Right lobe of liver (tissue), 6 donors: Measurements from ENCODE around the gene MOXD1. TPM values are rescaled to one million over a fixed set of nuclear protein-coding genes. Genes with fewer than 3 reads are reported as not detected.
"Not testable (repeated sequence)": the region's sequence is repeated elsewhere in the genome, so short reads cannot be mapped to it uniquely, and the experiment has no call there.

Experiments used
- ATAC-seq, 4 donors: fragments of 200-7000 bp; cut with Tn5 transposase; one replicate each; pipeline ENCODE4 v1.9.1; 2020; ENCODE audit warnings: mild to moderate bottlenecking in 4 of 4, moderate library complexity in 4 of 4
- DNase-seq, 3 donors: peaks; one replicate each; pipeline ENCODE4 v3.0.0-alpha.2; 2020
- H3K27ac ChIP-seq, 3 donors: fragments of 200-600 bp; one replicate each; pipeline ENCODE4 v1.8.0; 2022
- H3K27me3 ChIP-seq, 2 donors: fragments of 200-600 bp; one replicate each; pipeline ENCODE4 v1.8.0; 2022
- H3K36me3 ChIP-seq, 4 donors: fragments of 200-600 bp; sonication (generic) in 1 of 4; one replicate each; pipeline versions ENCODE4 v1.5.1 to v1.8.0; 2017 to 2022; ENCODE audit warnings: control low read depth in 1 of 4
- H3K4me1 ChIP-seq, 4 donors: fragments of 200-600 bp; sonication (generic) in 1 of 4; one replicate each; pipeline versions ENCODE4 v1.5.1 to v1.8.0; 2017 to 2022; ENCODE audit warnings: control low read depth in 1 of 4
- H3K4me3 ChIP-seq, 3 donors: fragments of 200-600 bp; one replicate each; pipeline ENCODE4 v1.8.0; 2022
- H3K9me3 ChIP-seq, 4 donors: fragments of 200-600 bp; sonication (generic) in 1 of 4; one replicate each; pipeline versions ENCODE4 v1.5.1 to v1.8.0; 2017 to 2022; ENCODE audit warnings: control low read depth in 1 of 4
- POLR2A ChIP-seq: fragments of 450-650 bp; IDR thresholded peaks from one replicate; pipeline ENCODE4 v1.6.1; 2017; ENCODE audit warnings: antibody characterized with exemption, mild to moderate bottlenecking
- WGBS: methylation state at CpG from one replicate; pipeline ENCODE4 v1.1.6; 2018; ENCODE audit warnings: low coverage, low lambda C conversion rate; ENCODE audit not compliant: insufficient coverage; ENCODE audit errors: missing lambda C conversion rate; 5-methylcytosine and 5-hydroxymethylcytosine counted together
- intact Hi-C, 2 donors: fragments of 100-400 bp; cut with DNase I; formaldehyde crosslinking; loops; one replicate each; pipeline versions ENCODE4 v1.11.2 to v1.14.1; 2022
- total RNA-seq, 6 experiments: library from RNA; depleted of rRNA in 2 of 6; stranded (reverse); fragments of >200 nt in 2 of 6; fragmentation: NEBNext Ultra II Directional in 3 of 6; extraction: Animal tissue kit (Norgen Biotek cat#: 25700) in 3 of 6; gene quantifications; one replicate each; pipeline versions ENCODE4 v1.1.0 to v1.2.4, GENCODE V29; 2016 to 2023
- TF ChIP-seq, protein P1 (sequence below), 4 donors: fragments of 200-600 bp in 3 of 4; fragments of 450-650 bp in 1 of 4; IDR thresholded peaks; one replicate each; pipeline versions ENCODE4 v1.5.1 to v1.8.0; 2016 to 2022; ENCODE audit warnings: antibody characterized with exemption in 4 of 4, mild to moderate bottlenecking in 2 of 4
- donor health status: DM: no; HTN: yes; CAD: no.
- donor health status: DM: no; HTN: no; CAD: no.
- donor health status: DM: no; HTN: no; CAD: no.
- donor health status: DM: no; HTN: yes; CAD: no.
- donor health status: DM: no; HTN: yes; CAD: no.

Gene MOXD1
- total RNA-seq, 6 experiments from 2014 or later = 0.24 to 2.3 (median 1.0) TPM; not detected in 1

GRCh38 chr6:132316970-132317369 is 84.3 kb downstream of the MOXD1 start:
- no peaks in the 10 kb centered on the region for H3K36me3 ChIP-seq

GRCh38 chr6:132314432-132314831 is 86.8 kb downstream of the MOXD1 start:
- ATAC-seq (no peak), DNase-seq (no peak)
- 32% methylated on average over 3 of the region's 3 CpGs for WGBS
- no peak overlapping the region for H3K4me3 ChIP-seq
- H3K36me3 ChIP-seq = no peaks in the 10 kb centered on the region
- no peaks in the 10 kb centered on the region for H3K27me3 ChIP-seq
- no peaks in the 10 kb centered on the region for H3K9me3 ChIP-seq
- no peak overlapping the region for H3K27ac ChIP-seq
- no peaks in the 10 kb centered on the region for H3K4me1 ChIP-seq
- intact Hi-C loops = no loop called here
- TF ChIP-seq POLR2A = no peak
- TF ChIP-seq, protein P1, sequence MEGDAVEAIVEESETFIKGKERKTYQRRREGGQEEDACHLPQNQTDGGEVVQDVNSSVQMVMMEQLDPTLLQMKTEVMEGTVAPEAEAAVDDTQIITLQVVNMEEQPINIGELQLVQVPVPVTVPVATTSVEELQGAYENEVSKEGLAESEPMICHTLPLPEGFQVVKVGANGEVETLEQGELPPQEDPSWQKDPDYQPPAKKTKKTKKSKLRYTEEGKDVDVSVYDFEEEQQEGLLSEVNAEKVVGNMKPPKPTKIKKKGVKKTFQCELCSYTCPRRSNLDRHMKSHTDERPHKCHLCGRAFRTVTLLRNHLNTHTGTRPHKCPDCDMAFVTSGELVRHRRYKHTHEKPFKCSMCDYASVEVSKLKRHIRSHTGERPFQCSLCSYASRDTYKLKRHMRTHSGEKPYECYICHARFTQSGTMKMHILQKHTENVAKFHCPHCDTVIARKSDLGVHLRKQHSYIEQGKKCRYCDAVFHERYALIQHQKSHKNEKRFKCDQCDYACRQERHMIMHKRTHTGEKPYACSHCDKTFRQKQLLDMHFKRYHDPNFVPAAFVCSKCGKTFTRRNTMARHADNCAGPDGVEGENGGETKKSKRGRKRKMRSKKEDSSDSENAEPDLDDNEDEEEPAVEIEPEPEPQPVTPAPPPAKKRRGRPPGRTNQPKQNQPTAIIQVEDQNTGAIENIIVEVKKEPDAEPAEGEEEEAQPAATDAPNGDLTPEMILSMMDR (IDR thresholded peaks at IDR 0.05) = no peak

More at GRCh38 chr6:132316970-132317369, 84.3 kb downstream of the MOXD1 start:
- Histone ChIP-seq H3K27ac (no peak overlapping the region), H3K9me3 (no peaks in the 10 kb centered on the region), H3K4me3 (no peak overlapping the region), H3K27me3 (no peaks in the 10 kb centered on the region), H3K4me1 (no peaks in the 10 kb centered on the region)
- intact Hi-C loops = no loop called here
- 91% methylated on average over 1 of the region's 1 CpG for WGBS
- TF ChIP-seq POLR2A = no peak
- TF ChIP-seq, protein P1 (IDR thresholded peaks at IDR 0.05) = no peak
- DNase-seq = no peak
- ATAC-seq = no peak

DNA sequence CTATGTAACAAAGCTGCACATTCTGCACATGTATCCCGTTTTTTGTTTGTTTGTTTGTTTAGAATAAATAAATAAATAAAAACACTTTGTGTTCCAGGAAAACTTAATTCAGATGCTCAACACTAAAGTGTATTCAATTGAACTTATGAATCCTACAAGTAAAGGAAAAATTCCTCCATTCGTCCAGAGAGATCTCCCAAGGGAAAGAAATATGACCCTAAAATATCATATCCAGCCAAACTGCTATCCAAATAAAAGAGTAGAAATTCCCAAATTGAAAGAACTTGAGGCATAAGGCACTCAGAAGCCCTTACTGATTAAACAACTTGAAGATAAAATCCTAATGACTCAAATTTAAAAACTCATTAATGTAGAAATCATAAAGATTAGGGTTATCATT is 90.4 kb downstream of the MOXD1 start:
- TF ChIP-seq POLR2A = no peak
- TF ChIP-seq, protein P1 (IDR thresholded peaks at IDR 0.05) = no peak
- intact Hi-C loops = no loop called here
- no peak overlapping the region for H3K4me3 ChIP-seq
- no peaks in the 10 kb centered on the region for H3K36me3 ChIP-seq
- H3K9me3 ChIP-seq = no peaks in the 10 kb centered on the region
- H3K27ac ChIP-seq = no peak overlapping the region
- no peaks in the 10 kb centered on the region for H3K27me3 ChIP-seq
- WGBS = 26% methylated on average over 2 of the region's 2 CpGs
- DNase-seq (no peak), ATAC-seq (no peak)
- no peaks in the 10 kb centered on the region for H3K4me1 ChIP-seq

- H3K9me3 ChIP-seq, H3K4me1 ChIP-seq, H3K27me3 ChIP-seq, H3K4me3 ChIP-seq, ATAC-seq, DNase-seq, intact Hi-C loops, H3K27ac ChIP-seq, H3K36me3 ChIP-seq: not testable (repeated sequence)
- 71% methylated on average over 4 of the region's 4 CpGs for WGBS
Observed at GRCh38 chr6:132310151-132310550, 91.1 kb downstream of the MOXD1 start.

- Histone ChIP-seq H3K27me3 (no peaks in the 10 kb centered on the region), H3K9me3 (no peaks in the 10 kb centered on the region), H3K36me3 (no peaks in the 10 kb centered on the region), H3K27ac (no peak overlapping the region), H3K4me1 (no peaks in the 10 kb centered on the region), H3K4me3 (no peak overlapping the region)
- 95% methylated on average over 5 of the region's 6 CpGs for WGBS
- intact Hi-C loops = loop anchor here (10.0 kb wide), 2 partner anchors 90 to 100 kb away; partner anchors contain the start of gene MOXD1 (in 1 of the 2)
- DNase-seq = no peak
- no peak for ATAC-seq
- TF ChIP-seq, protein P1 (IDR thresholded peaks at IDR 0.05) = no peak
- no peak for TF ChIP-seq POLR2A
Observed at GRCh38 chr6:132304891-132305305, 96.4 kb downstream of the MOXD1 start.
